LNCAP (cell line): ENCODE results near the gene RPL28.

Source experiments
- CTCF ChIP-seq: fragments of 450-650 bp; IDR thresholded peaks from 2 replicates; pipeline ENCODE4 v1.5.1; 2017; ENCODE audit warnings: mild to moderate bottlenecking

Gene RPL28

GRCh38 chr19:55383279-55384130 is 2.2 kb upstream of the RPL28 start:
- peak; percentile 21; the same call in 1 of the 2 replicates for TF ChIP-seq CTCF

DNA sequence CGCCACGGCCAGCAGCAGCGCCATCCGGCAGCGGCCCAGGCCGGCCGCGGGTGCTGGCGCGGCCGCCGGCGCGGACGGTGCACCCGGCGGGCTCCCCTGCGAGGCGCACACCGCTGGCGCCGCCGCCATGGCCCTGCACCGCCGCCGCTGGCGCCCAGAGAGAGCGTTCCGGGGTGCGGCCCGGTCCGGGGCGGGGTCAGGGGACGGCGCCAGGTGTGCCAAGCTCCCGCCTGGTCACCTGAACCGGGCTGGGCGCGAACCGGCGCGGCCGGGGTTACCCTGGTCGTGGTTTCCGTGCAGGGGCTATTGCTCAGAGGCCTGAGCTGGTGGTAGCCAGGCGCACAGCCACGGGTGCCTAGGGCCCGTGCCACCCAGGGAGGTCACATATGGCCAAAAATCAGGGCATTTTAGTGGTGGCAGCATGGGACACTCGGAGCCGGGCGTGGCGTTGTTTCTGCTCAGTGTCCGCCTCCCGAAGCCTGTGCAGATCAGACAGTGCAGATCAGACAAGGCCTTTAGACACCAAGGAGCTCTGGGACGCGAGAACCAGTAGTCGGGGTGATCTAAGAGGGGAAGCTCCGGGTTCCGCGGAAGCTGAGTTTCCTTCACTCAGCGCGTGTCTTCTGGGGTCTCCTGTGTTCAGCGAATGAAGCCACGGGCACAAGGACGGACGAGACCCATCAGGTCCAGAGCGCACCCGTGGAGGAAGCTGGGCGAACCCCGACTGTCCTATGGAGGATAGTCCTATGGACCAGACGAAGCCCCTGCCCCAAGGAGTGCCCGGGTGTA is 1.4 kb upstream of the RPL28 start, which contains the start of gene TMEM238:
TSS of gene TMEM238 (minus strand) at position 162 of the 789 bp plus-strand sequence. CDS start at position 129, 33 bp downstream.
- no peak for TF ChIP-seq CTCF

GRCh38 chr19:55384920-55385723 is 610 bp upstream of the RPL28 start:
- no peak for TF ChIP-seq CTCF

- TF ChIP-seq CTCF = no peak
Observed at GRCh38 chr19:55386493-55386971, 800 bp downstream of the RPL28 start.

GRCh38 chr19:55387736-55388497 is 2.2 kb downstream of the RPL28 start:
- TF ChIP-seq CTCF = no peak

GRCh38 chr19:55389386-55390317 is 3.9 kb downstream of the RPL28 start:
- no peak for TF ChIP-seq CTCF
